ENCODE measurements around the gene RNF126.

RNF126 gene

DNA sequence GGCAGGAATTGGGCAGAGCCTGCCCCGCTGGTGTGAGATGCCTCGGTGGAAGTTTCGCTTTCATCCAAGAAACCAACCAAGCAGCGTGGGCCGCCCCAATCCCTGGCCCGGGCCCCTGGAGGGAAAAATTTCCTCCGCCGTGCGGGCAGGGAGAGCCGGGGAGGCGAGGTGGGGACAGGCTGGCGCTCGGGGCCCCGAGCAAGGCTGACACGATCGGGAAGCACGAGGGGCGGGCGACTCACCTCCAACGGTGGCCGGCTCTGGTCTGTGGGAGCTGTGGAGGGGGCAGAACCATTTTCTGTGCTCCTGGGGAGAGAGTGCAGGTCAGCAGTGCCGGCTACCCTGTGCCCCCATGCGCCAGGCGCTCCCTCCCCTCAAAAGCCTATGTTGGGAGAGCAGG is 11.0 kb downstream of the RNF126 start:
- Histone ChIP-seq H3F3A (ENCODE audit: insufficient read depth, low read length) (no peaks in the 10 kb centered on the region), H3K27ac (ENCODE audit: low read depth, low read length, poor library complexity, severe bottlenecking) (no peak overlapping the region), H3K9me3 (ENCODE audit: low read length) (no peaks in the 10 kb centered on the region), H3K4me3 (ENCODE audit: low read depth, low read length, poor library complexity, severe bottlenecking) (no peak overlapping the region), H3K4me2 (ENCODE audit: low read length) (no peak overlapping the region), H3K27me3 (ENCODE audit: insufficient read depth, low read length) (no peaks in the 10 kb centered on the region), H4K20me1 (ENCODE audit: insufficient read depth, low read length) (no peaks in the 10 kb centered on the region), H2AFZ (ENCODE audit: low read length) (no peak overlapping the region), H3K36me3 (ENCODE audit: insufficient read depth, low read length) (peaks cover 85% of the 10 kb centered on the region), H3K9ac (ENCODE audit: low read length) (no peak overlapping the region), H3K79me2 (ENCODE audit: insufficient read depth, low read length) (peaks cover 37% of the 10 kb centered on the region), H3K9me2 (ENCODE audit: low read depth, low read length) (no peaks in the 10 kb centered on the region), H3K4me1 (ENCODE audit: insufficient read depth, low read length, severe bottlenecking) (no peaks in the 10 kb centered on the region)
- TF ChIP-seq, protein P1, sequence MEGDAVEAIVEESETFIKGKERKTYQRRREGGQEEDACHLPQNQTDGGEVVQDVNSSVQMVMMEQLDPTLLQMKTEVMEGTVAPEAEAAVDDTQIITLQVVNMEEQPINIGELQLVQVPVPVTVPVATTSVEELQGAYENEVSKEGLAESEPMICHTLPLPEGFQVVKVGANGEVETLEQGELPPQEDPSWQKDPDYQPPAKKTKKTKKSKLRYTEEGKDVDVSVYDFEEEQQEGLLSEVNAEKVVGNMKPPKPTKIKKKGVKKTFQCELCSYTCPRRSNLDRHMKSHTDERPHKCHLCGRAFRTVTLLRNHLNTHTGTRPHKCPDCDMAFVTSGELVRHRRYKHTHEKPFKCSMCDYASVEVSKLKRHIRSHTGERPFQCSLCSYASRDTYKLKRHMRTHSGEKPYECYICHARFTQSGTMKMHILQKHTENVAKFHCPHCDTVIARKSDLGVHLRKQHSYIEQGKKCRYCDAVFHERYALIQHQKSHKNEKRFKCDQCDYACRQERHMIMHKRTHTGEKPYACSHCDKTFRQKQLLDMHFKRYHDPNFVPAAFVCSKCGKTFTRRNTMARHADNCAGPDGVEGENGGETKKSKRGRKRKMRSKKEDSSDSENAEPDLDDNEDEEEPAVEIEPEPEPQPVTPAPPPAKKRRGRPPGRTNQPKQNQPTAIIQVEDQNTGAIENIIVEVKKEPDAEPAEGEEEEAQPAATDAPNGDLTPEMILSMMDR (IDR thresholded peaks at IDR 0.05; ENCODE audit: low read length), result no peak
- TF ChIP-seq EZH2 (IDR thresholded peaks at IDR 0.05; ENCODE audit: borderline replicate concordance, low read length), result no peak

DNA sequence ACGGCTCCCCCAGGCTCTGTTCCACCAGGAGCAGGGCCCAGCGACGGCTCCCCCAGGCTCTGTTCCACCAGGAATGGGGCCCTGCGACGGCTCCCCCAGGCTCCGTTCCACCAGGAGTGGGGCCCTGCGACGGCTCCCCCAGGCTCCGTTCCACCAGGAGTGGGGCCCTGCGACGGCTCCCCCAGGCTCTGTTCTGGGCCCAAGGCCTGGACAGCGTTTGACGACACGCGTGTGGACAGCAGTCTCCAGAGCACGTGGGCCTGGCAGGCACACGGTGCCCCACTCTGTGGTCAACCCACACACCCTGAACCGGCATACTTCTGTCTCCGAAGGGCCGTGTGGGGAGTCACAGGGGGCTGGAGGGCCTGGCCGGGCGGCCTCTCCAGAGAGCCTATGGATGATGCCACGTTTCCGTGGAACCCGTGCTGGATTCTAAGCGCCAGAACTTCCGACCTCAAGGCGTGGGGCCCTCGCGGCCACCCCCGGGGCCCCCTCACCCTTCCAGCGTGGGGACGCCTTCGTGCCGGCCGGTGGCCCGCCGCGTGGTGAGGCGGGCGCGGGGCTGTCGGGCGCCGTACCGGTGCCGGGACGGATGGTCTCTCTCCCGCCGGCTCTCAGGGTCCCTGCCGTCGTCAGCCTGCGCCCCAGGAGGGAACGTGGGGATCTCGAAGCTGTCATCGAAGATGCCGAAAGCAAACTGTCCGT is 11.7 kb downstream of the RNF126 start:
- Histone ChIP-seq H3K4me2 (ENCODE audit: low read length) (no peak overlapping the region), H3K9me3 (ENCODE audit: low read length) (no peaks in the 10 kb centered on the region), H3F3A (ENCODE audit: insufficient read depth, low read length) (no peaks in the 10 kb centered on the region), H3K27ac (ENCODE audit: low read depth, low read length, poor library complexity, severe bottlenecking) (no peak overlapping the region), H2AFZ (ENCODE audit: low read length) (no peak overlapping the region), H3K9ac (ENCODE audit: low read length) (no peak overlapping the region), H3K4me3 (ENCODE audit: low read depth, low read length, poor library complexity, severe bottlenecking) (no peak overlapping the region), H3K9me2 (ENCODE audit: low read depth, low read length) (no peaks in the 10 kb centered on the region), H3K36me3 (ENCODE audit: insufficient read depth, low read length) (peaks cover 86% of the 10 kb centered on the region), H3K79me2 (ENCODE audit: insufficient read depth, low read length) (peaks cover 29% of the 10 kb centered on the region), H4K20me1 (ENCODE audit: insufficient read depth, low read length) (no peaks in the 10 kb centered on the region), H3K27me3 (ENCODE audit: insufficient read depth, low read length) (no peaks in the 10 kb centered on the region), H3K4me1 (ENCODE audit: insufficient read depth, low read length, severe bottlenecking) (no peaks in the 10 kb centered on the region)
- no peak for TF ChIP-seq EZH2 (IDR thresholded peaks at IDR 0.05; ENCODE audit: borderline replicate concordance, low read length)
- TF ChIP-seq, protein P1 (IDR thresholded peaks at IDR 0.05; ENCODE audit: low read length), result no peak

DNA sequence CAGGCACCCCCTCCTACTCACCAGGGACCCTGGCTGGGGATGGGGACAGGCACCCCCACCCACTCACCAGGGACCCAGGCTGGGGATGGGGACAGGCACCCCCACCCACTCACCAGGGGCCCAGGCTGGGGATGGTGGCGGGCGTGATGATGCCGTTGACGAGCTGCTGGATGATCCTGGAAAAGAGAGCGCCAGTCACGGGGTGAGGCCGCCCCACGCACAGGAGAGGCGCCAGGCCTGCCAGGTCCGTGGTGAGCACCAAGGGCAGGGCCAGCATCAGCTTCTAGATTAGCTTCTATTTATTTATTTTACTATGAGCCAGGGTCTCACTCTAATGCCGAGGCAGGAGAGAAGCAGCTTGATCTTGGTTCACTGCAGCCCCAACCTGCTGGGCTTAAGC is 12.9 kb downstream of the RNF126 start:
- Histone ChIP-seq H3K9ac (ENCODE audit: low read length) (no peak overlapping the region), H3K4me2 (ENCODE audit: low read length) (no peak overlapping the region), H3K79me2 (ENCODE audit: insufficient read depth, low read length) (peaks cover 18% of the 10 kb centered on the region), H2AFZ (ENCODE audit: low read length) (no peak overlapping the region), H3F3A (ENCODE audit: insufficient read depth, low read length) (no peaks in the 10 kb centered on the region), H3K9me2 (ENCODE audit: low read depth, low read length) (no peaks in the 10 kb centered on the region), H4K20me1 (ENCODE audit: insufficient read depth, low read length) (no peaks in the 10 kb centered on the region), H3K4me1 (ENCODE audit: insufficient read depth, low read length, severe bottlenecking) (no peaks in the 10 kb centered on the region), H3K36me3 (ENCODE audit: insufficient read depth, low read length) (peaks cover 86% of the 10 kb centered on the region), H3K27me3 (ENCODE audit: insufficient read depth, low read length) (no peaks in the 10 kb centered on the region), H3K27ac (ENCODE audit: low read depth, low read length, poor library complexity, severe bottlenecking) (no peak overlapping the region), H3K9me3 (ENCODE audit: low read length) (no peaks in the 10 kb centered on the region), H3K4me3 (ENCODE audit: low read depth, low read length, poor library complexity, severe bottlenecking) (no peak overlapping the region)
- no peak for TF ChIP-seq EZH2 (IDR thresholded peaks at IDR 0.05; ENCODE audit: borderline replicate concordance, low read length)
- TF ChIP-seq, protein P1 (IDR thresholded peaks at IDR 0.05; ENCODE audit: low read length), result no peak
